ENCODE measurements around the gene PITPNC1.

GRCh38 chr17:67662712-67663111 lies 285.6 kb downstream of the PITPNC1 start:
- TF ChIP-seq, protein P1, sequence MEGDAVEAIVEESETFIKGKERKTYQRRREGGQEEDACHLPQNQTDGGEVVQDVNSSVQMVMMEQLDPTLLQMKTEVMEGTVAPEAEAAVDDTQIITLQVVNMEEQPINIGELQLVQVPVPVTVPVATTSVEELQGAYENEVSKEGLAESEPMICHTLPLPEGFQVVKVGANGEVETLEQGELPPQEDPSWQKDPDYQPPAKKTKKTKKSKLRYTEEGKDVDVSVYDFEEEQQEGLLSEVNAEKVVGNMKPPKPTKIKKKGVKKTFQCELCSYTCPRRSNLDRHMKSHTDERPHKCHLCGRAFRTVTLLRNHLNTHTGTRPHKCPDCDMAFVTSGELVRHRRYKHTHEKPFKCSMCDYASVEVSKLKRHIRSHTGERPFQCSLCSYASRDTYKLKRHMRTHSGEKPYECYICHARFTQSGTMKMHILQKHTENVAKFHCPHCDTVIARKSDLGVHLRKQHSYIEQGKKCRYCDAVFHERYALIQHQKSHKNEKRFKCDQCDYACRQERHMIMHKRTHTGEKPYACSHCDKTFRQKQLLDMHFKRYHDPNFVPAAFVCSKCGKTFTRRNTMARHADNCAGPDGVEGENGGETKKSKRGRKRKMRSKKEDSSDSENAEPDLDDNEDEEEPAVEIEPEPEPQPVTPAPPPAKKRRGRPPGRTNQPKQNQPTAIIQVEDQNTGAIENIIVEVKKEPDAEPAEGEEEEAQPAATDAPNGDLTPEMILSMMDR (IDR thresholded peaks at IDR 0.05), result no peak
- TF ChIP-seq POLR2AphosphoS5 (IDR thresholded peaks at IDR 0.05) (no peak), POLR2A (IDR thresholded peaks at IDR 0.05) (no peak)

Data from gastroesophageal sphincter (tissue), 3 donors.